ENCODE results near the gene PNMA6E. TPM values are rescaled to one million over a fixed set of nuclear protein-coding genes. Genes with fewer than 3 reads are reported as not detected.
"Not testable (repeated sequence)": the region's sequence is repeated elsewhere in the genome, so short reads cannot be mapped to it uniquely, and the experiment has no call there.

The PNMA6E gene
- total and polyA plus RNA-seq, 8 donors: not detected

GRCh38 chrX:153396320-153397195, 4.6 kb downstream of the PNMA6E start:
- DNase-seq (no peak), ATAC-seq (no peak)
- Histone ChIP-seq H3K27ac (no peak overlapping the region), H3K27me3 (peaks cover 0 to 6% of the 10 kb centered on the region in 2 donors), H3K4me3 (no peak overlapping the region), H3K4me1 (no peaks in the 10 kb centered on the region), H3K9me3 (no peaks in the 10 kb centered on the region), H3K36me3 (no peaks in the 10 kb centered on the region)
- intact Hi-C loops (cut with DNase I): no loop called here
- no peak for TF ChIP-seq CTCF (IDR thresholded peaks at IDR 0.05)

- Histone ChIP-seq H3K27ac (no peak overlapping the region), H3K36me3 (no peaks in the 10 kb centered on the region), H3K9me3 (no peaks in the 10 kb centered on the region), H3K4me1 (no peaks in the 10 kb centered on the region), H3K27me3 (peaks cover 0 to 6% of the 10 kb centered on the region in 2 donors), H3K4me3 (no peak overlapping the region)
- ATAC-seq (no peak), DNase-seq (no peak)
- intact Hi-C loops (cut with DNase I): no loop called here
- TF ChIP-seq CTCF (IDR thresholded peaks at IDR 0.05): no peak
Measured at GRCh38 chrX:153395613-153396319, 5.4 kb downstream of the PNMA6E start.

- H3K4me3 ChIP-seq: no peak overlapping the region
- intact Hi-C loops (cut with DNase I): no loop called here
- DNase-seq (no peak), ATAC-seq (no peak)
- no peaks in the 10 kb centered on the region for H3K36me3 ChIP-seq
- no peaks in the 10 kb centered on the region for H3K4me1 ChIP-seq
- peaks cover 0 to 6% of the 10 kb centered on the region in 2 donors for H3K27me3 ChIP-seq
- H3K27ac ChIP-seq: no peak overlapping the region
- TF ChIP-seq CTCF (IDR thresholded peaks at IDR 0.05): no peak
- no peaks in the 10 kb centered on the region for H3K9me3 ChIP-seq
Measured at GRCh38 chrX:153394612-153395011, 6.5 kb downstream of the PNMA6E start.

- DNase-seq (no peak), ATAC-seq (no peak)
- no peak for TF ChIP-seq CTCF (IDR thresholded peaks at IDR 0.05)
- no peaks in the 10 kb centered on the region for H3K9me3 ChIP-seq
- H3K27me3 ChIP-seq: no peaks in the 10 kb centered on the region
- intact Hi-C loops (cut with DNase I): no loop called here
- H3K27ac ChIP-seq: no peak overlapping the region
- no peaks in the 10 kb centered on the region for H3K36me3 ChIP-seq
- no peaks in the 10 kb centered on the region for H3K4me1 ChIP-seq
- no peak overlapping the region for H3K4me3 ChIP-seq
Measured at GRCh38 chrX:153392642-153393321, 8.4 kb downstream of the PNMA6E start.

GRCh38 chrX:153389460-153389768, 11.7 kb downstream of the PNMA6E start:
- H3K27me3 ChIP-seq; H3K4me3 ChIP-seq; H3K36me3 ChIP-seq; DNase-seq; intact Hi-C loops (cut with DNase I); ATAC-seq; H3K27ac ChIP-seq; H3K9me3 ChIP-seq; H3K4me1 ChIP-seq: not testable (repeated sequence)
